WTC11 (cell line): ENCODE measurements around the gene THSD7B. TPM values are rescaled to one million over a fixed set of nuclear protein-coding genes. Genes with fewer than 3 reads are reported as not detected.

Experiments used
- ATAC-seq: fragments of 200-7000 bp; cut with Tn5 transposase; 2 replicates; pipeline ENCODE4 v1.10.0; 2021; ENCODE audit warnings: mild to moderate bottlenecking, moderate library complexity
- CTCF ChIA-PET: fragments of 300-600 bp; sonication (Branson Sonifier 250); formaldehyde crosslinking; loops from one replicate; lab custom pipeline; 2021; ENCODE audit warnings: antibody characterized with exemption; lab: Charles Lee
- POLR2A ChIA-PET: fragments of 350-600 bp; sonication (Branson Sonifier 250); formaldehyde crosslinking; loops from one replicate; lab custom pipeline; 2021; ENCODE audit warnings: antibody characterized with exemption; lab: Charles Lee
- DNase-seq: peaks from one replicate; pipeline ENCODE4 v3.0.0; 2021; ENCODE audit warnings: low spot score
- H3K27ac Mint-ChIP-seq: 2 replicates; pipeline ENCODE4 v1.8.0; 2021; ENCODE audit warnings: mixed read lengths
- H3K27me3 Mint-ChIP-seq: 2 replicates; pipeline ENCODE4 v1.8.0; 2021; ENCODE audit warnings: low read depth, mild to moderate bottlenecking, moderate library complexity, mixed read lengths
- H3K36me3 Mint-ChIP-seq: 2 replicates; pipeline ENCODE4 v1.8.0; 2021; ENCODE audit warnings: mixed read lengths
- H3K4me1 Mint-ChIP-seq: 2 replicates; pipeline ENCODE4 v1.8.0; 2022; ENCODE audit warnings: mixed read lengths
- H3K4me3 Mint-ChIP-seq: 2 replicates; pipeline ENCODE4 v1.8.0; 2021; ENCODE audit warnings: mild to moderate bottlenecking, moderate library complexity, mixed read lengths
- H3K9me3 Mint-ChIP-seq: 2 replicates; pipeline ENCODE4 v1.8.0; 2021; ENCODE audit warnings: mixed read lengths
- FOXJ3 ChIP-seq: sonication (generic); formaldehyde crosslinking; IDR thresholded peaks from 2 replicates; pipeline ENCODE4 v1.9.0; 2021; ENCODE audit warnings: missing genetic modification reagents, mild to moderate bottlenecking, borderline replicate concordance
- NFATC4 ChIP-seq: fragments of 250-450 bp; sonication (Bioruptor Pico); IDR thresholded peaks from 2 replicates; pipeline ENCODE4 v1.9.0; 2021; ENCODE audit warnings: mild to moderate bottlenecking
- NFYB ChIP-seq: sonication (generic); formaldehyde crosslinking; conservative IDR thresholded peaks from 2 replicates; pipeline ENCODE4 v1.8.0; 2022; ENCODE audit warnings: low read depth, missing genetic modification reagents
- NR1H2 ChIP-seq: sonication (generic); formaldehyde crosslinking; IDR thresholded peaks from 2 replicates; pipeline ENCODE4 v1.9.0; 2021; ENCODE audit warnings: mild to moderate bottlenecking, moderate library complexity, missing genetic modification reagents
- SP1 ChIP-seq: sonication (generic); formaldehyde crosslinking; conservative IDR thresholded peaks from 2 replicates; pipeline ENCODE4 v1.8.1; 2022; ENCODE audit warnings: missing genetic modification reagents
- ZNF416 ChIP-seq: fragments of 250-450 bp; sonication (Bioruptor Pico); IDR thresholded peaks from 2 replicates; pipeline ENCODE4 v1.9.0; 2021; ENCODE audit warnings: mild to moderate bottlenecking, inconsistent platforms
- total RNA-seq: library from RNA; stranded (reverse); gene quantifications from 3 replicates; pipeline ENCODE4 v1.2.3, GENCODE V29; 2021
- TF ChIP-seq, protein P1 (sequence below): sonication (generic); formaldehyde crosslinking; IDR thresholded peaks from 2 replicates; pipeline ENCODE4 v1.8.1; 2023; ENCODE audit warnings: mild to moderate bottlenecking, missing genetic modification reagents
- TF ChIP-seq, protein P2 (sequence below): fragments of 250-450 bp; sonication (Bioruptor Pico); IDR thresholded peaks from 2 replicates; pipeline ENCODE4 v2.1.2; 2022; ENCODE audit warnings: mild to moderate bottlenecking, moderate library complexity
- TF ChIP-seq, protein P3 (sequence below): fragments of 250-450 bp; sonication (Bioruptor Pico); IDR thresholded peaks from 2 replicates; pipeline ENCODE4 v1.9.0; 2021; ENCODE audit warnings: moderate library complexity, mild to moderate bottlenecking, inconsistent platforms, borderline replicate concordance
- TF ChIP-seq, protein P4 (sequence below): fragments of 250-450 bp; sonication (Bioruptor Pico); IDR thresholded peaks from 2 replicates; pipeline ENCODE4 v1.8.0; 2021; ENCODE audit warnings: mild to moderate bottlenecking
- TF ChIP-seq, protein P5 (sequence below): sonication (generic); formaldehyde crosslinking; IDR thresholded peaks from 2 replicates; pipeline ENCODE4 v1.8.1; 2023; ENCODE audit warnings: mild to moderate bottlenecking, missing genetic modification reagents, borderline replicate concordance
- TF ChIP-seq, protein P6 (sequence below): fragments of 250-450 bp; sonication (Bioruptor Pico); IDR thresholded peaks from 2 replicates; pipeline ENCODE4 v1.9.0; 2021; ENCODE audit warnings: mild to moderate bottlenecking
- TF ChIP-seq, protein P7 (sequence below): sonication (generic); formaldehyde crosslinking; IDR thresholded peaks from 2 replicates; pipeline ENCODE4 v1.8.1; 2022; ENCODE audit warnings: mild to moderate bottlenecking, missing genetic modification reagents, moderate library complexity, borderline replicate concordance
- TF ChIP-seq, protein P8 (sequence below): sonication (generic); formaldehyde crosslinking; IDR thresholded peaks from 2 replicates; pipeline ENCODE4 v1.8.1; 2023; ENCODE audit warnings: mild to moderate bottlenecking, missing genetic modification reagents, moderate library complexity

THSD7B gene
- total RNA-seq, 1 experiment from 2014 or later = 2.9 TPM

DNA sequence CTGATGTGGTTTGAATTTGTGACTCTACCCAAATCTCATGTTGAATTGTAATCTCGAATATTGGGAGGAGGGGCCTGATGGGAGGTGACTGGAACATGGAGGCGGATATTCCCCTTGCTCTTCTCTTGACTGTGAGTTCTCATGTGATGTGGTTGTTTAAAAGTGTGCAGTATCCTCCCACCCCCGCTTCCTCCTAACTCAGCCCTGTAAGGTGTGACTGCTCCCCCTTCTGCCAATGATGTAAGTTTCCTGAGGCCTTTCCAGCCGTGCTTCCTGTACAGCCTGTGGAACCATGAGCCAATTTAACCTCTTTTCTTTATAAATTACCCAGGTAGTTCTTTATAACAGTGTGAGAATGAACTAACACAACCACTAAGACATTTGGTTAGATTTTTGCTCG, 458.4 kb downstream of the THSD7B start:
- Mint-ChIP-seq H3K36me3 (no peaks in the 10 kb centered on the region), H3K27ac (no peak overlapping the region; the same call in 1 of the 2 replicates), H3K27me3 (no peaks in the 10 kb centered on the region), H3K9me3 (no peaks in the 10 kb centered on the region), H3K4me3 (no peak overlapping the region), H3K4me1 (peaks cover 15% of the 10 kb centered on the region)
- POLR2A ChIA-PET = no interaction called here
- no peak for DNase-seq
- peak; percentile 47 for ATAC-seq
- TF ChIP-seq, protein P1, sequence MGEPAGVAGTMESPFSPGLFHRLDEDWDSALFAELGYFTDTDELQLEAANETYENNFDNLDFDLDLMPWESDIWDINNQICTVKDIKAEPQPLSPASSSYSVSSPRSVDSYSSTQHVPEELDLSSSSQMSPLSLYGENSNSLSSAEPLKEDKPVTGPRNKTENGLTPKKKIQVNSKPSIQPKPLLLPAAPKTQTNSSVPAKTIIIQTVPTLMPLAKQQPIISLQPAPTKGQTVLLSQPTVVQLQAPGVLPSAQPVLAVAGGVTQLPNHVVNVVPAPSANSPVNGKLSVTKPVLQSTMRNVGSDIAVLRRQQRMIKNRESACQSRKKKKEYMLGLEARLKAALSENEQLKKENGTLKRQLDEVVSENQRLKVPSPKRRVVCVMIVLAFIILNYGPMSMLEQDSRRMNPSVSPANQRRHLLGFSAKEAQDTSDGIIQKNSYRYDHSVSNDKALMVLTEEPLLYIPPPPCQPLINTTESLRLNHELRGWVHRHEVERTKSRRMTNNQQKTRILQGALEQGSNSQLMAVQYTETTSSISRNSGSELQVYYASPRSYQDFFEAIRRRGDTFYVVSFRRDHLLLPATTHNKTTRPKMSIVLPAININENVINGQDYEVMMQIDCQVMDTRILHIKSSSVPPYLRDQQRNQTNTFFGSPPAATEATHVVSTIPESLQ (CRISPR knock-in tag) = no peak
- TF ChIP-seq NFATC4 (CRISPR knock-in tag) (no peak), ZNF416 (no peak), FOXJ3 (CRISPR knock-in tag) (no peak), SP1 (CRISPR knock-in tag) (no peak), NR1H2 (CRISPR knock-in tag) (no peak), NFYB (CRISPR knock-in tag) (no peak)
- TF ChIP-seq, protein P2, sequence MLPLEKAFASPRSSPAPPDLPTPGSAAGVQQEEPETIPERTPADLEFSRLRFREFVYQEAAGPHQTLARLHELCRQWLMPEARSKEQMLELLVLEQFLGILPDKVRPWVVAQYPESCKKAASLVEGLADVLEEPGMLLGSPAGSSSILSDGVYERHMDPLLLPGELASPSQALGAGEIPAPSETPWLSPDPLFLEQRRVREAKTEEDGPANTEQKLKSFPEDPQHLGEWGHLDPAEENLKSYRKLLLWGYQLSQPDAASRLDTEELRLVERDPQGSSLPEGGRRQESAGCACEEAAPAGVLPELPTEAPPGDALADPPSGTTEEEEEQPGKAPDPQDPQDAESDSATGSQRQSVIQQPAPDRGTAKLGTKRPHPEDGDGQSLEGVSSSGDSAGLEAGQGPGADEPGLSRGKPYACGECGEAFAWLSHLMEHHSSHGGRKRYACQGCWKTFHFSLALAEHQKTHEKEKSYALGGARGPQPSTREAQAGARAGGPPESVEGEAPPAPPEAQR (CRISPR knock-in tag) = no peak
- TF ChIP-seq, protein P3, sequence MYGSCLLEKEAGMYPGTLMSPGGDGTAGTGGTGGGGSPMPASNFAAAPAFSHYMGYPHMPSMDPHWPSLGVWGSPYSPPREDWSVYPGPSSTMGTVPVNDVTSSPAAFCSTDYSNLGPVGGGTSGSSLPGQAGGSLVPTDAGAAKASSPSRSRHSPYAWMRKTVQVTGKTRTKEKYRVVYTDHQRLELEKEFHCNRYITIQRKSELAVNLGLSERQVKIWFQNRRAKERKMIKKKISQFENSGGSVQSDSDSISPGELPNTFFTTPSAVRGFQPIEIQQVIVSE (CRISPR knock-in tag) = no peak
- TF ChIP-seq, protein P4, sequence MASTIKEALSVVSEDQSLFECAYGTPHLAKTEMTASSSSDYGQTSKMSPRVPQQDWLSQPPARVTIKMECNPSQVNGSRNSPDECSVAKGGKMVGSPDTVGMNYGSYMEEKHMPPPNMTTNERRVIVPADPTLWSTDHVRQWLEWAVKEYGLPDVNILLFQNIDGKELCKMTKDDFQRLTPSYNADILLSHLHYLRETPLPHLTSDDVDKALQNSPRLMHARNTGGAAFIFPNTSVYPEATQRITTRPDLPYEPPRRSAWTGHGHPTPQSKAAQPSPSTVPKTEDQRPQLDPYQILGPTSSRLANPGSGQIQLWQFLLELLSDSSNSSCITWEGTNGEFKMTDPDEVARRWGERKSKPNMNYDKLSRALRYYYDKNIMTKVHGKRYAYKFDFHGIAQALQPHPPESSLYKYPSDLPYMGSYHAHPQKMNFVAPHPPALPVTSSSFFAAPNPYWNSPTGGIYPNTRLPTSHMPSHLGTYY = no peak
- TF ChIP-seq, protein P5, sequence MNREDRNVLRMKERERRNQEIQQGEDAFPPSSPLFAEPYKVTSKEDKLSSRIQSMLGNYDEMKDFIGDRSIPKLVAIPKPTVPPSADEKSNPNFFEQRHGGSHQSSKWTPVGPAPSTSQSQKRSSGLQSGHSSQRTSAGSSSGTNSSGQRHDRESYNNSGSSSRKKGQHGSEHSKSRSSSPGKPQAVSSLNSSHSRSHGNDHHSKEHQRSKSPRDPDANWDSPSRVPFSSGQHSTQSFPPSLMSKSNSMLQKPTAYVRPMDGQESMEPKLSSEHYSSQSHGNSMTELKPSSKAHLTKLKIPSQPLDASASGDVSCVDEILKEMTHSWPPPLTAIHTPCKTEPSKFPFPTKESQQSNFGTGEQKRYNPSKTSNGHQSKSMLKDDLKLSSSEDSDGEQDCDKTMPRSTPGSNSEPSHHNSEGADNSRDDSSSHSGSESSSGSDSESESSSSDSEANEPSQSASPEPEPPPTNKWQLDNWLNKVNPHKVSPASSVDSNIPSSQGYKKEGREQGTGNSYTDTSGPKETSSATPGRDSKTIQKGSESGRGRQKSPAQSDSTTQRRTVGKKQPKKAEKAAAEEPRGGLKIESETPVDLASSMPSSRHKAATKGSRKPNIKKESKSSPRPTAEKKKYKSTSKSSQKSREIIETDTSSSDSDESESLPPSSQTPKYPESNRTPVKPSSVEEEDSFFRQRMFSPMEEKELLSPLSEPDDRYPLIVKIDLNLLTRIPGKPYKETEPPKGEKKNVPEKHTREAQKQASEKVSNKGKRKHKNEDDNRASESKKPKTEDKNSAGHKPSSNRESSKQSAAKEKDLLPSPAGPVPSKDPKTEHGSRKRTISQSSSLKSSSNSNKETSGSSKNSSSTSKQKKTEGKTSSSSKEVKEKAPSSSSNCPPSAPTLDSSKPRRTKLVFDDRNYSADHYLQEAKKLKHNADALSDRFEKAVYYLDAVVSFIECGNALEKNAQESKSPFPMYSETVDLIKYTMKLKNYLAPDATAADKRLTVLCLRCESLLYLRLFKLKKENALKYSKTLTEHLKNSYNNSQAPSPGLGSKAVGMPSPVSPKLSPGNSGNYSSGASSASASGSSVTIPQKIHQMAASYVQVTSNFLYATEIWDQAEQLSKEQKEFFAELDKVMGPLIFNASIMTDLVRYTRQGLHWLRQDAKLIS (CRISPR knock-in tag) = no peak
- TF ChIP-seq, protein P6, sequence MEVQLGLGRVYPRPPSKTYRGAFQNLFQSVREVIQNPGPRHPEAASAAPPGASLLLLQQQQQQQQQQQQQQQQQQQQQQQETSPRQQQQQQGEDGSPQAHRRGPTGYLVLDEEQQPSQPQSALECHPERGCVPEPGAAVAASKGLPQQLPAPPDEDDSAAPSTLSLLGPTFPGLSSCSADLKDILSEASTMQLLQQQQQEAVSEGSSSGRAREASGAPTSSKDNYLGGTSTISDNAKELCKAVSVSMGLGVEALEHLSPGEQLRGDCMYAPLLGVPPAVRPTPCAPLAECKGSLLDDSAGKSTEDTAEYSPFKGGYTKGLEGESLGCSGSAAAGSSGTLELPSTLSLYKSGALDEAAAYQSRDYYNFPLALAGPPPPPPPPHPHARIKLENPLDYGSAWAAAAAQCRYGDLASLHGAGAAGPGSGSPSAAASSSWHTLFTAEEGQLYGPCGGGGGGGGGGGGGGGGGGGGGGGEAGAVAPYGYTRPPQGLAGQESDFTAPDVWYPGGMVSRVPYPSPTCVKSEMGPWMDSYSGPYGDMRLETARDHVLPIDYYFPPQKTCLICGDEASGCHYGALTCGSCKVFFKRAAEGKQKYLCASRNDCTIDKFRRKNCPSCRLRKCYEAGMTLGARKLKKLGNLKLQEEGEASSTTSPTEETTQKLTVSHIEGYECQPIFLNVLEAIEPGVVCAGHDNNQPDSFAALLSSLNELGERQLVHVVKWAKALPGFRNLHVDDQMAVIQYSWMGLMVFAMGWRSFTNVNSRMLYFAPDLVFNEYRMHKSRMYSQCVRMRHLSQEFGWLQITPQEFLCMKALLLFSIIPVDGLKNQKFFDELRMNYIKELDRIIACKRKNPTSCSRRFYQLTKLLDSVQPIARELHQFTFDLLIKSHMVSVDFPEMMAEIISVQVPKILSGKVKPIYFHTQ = no peak
- TF ChIP-seq, protein P7, sequence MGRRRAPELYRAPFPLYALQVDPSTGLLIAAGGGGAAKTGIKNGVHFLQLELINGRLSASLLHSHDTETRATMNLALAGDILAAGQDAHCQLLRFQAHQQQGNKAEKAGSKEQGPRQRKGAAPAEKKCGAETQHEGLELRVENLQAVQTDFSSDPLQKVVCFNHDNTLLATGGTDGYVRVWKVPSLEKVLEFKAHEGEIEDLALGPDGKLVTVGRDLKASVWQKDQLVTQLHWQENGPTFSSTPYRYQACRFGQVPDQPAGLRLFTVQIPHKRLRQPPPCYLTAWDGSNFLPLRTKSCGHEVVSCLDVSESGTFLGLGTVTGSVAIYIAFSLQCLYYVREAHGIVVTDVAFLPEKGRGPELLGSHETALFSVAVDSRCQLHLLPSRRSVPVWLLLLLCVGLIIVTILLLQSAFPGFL (CRISPR knock-in tag) = no peak
- TF ChIP-seq, protein P8, sequence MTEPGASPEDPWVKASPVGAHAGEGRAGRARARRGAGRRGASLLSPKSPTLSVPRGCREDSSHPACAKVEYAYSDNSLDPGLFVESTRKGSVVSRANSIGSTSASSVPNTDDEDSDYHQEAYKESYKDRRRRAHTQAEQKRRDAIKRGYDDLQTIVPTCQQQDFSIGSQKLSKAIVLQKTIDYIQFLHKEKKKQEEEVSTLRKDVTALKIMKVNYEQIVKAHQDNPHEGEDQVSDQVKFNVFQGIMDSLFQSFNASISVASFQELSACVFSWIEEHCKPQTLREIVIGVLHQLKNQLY = no peak
- CTCF ChIA-PET = no interaction called here
